Measurements from ENCODE around the gene PSMG1. TPM values are rescaled to one million over a fixed set of nuclear protein-coding genes. Genes with fewer than 3 reads are reported as not detected.

Gene PSMG1
- total RNA-seq, 1 donor from 2014 or later, result 18.2 TPM

- ATAC-seq, result no peak
- intact Hi-C loops (cut with DNase I), result no loop called here
- DNase-seq (ENCODE audit: low spot score), result no peak
These were observed 10.1 kb upstream of the PSMG1 start for GRCh38 chr21:39193380-39193779.

DNA sequence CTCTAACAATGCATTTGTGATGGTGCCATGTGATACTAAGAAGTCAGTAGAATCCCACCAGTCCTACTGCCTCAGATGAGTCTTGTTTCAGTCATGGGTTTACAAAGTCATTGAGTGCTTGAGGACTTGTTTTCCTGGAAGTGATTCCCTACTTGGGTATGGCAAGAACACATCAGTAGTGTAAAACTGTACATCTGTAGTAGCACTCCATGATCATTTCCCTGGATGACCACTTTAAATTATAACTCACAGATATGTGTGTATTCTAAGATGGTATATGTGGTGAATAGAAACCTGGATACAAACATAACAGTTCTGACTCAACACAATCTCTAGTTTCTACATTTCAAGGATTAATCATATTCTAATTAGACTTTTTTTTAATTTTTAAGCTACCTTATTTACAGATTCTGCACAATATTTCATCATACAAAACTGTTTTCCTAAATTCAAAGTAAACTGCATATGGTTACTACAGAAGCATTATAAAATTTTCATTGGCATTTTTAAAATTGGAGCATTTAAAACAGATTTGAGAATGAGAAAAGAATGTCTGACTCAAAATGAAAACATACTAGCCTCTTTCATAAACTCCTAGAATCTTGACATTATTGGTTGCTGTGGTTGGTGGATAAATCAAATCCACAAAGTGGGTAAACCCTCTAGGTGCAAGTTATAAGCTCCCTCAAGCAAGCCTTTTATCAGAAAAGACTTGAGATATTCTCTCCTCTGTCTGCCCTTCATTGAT lies 6.8 kb upstream of the PSMG1 start:
- intact Hi-C loops (cut with DNase I), result loop anchor here (10.0 kb wide), 1 partner anchor 195 kb away; a partner anchor contains a TSS

GRCh38 chr21:39188521-39189139 lies 5.4 kb upstream of the PSMG1 start:
- intact Hi-C loops (cut with DNase I), result loop anchor here (10.0 kb wide), 1 partner anchor 196 kb away; a partner anchor contains a TSS
- no peak for ATAC-seq
- DNase-seq (ENCODE audit: low spot score), result no peak

More for the DNA sequence above, 6.8 kb upstream of the PSMG1 start:
- DNase-seq (ENCODE audit: low spot score) (no peak), ATAC-seq (no peak)

- ATAC-seq, result no peak
- intact Hi-C loops (cut with DNase I), result loop anchor here (10.0 kb wide), 1 partner anchor 198 kb away; a partner anchor contains a TSS
- DNase-seq (ENCODE audit: low spot score), result no peak
These were observed 3.9 kb upstream of the PSMG1 start for GRCh38 chr21:39187141-39187540.

- intact Hi-C loops (cut with DNase I), result loop anchor here (10.0 kb wide), 1 partner anchor 198 kb away; a partner anchor contains a TSS
- DNase-seq (ENCODE audit: low spot score) (no peak), ATAC-seq (no peak)
These were observed 3.4 kb upstream of the PSMG1 start for GRCh38 chr21:39186676-39187075.

DNA sequence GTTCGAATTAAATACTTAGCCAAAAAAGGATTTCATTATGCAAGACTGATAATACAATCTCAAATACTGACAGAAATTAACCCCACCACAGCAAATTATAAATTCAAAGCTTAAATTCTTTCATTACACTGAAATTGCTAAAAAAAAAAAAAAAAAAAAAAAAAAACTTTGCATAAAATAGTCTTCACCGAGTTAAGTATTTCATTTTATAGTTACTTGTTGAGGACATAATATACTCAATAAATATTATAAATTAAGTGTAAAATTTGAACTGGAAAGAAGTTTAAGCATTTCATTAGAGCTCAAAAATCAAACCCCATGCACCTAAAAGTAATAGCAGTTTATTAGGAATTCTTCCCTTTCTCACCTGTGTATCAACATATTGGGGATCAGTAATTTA lies 1.9 kb upstream of the PSMG1 start:
- ATAC-seq (no peak), DNase-seq (ENCODE audit: low spot score) (no peak)
- intact Hi-C loops (cut with DNase I), result loop anchor here (10.0 kb wide), 1 partner anchor 200 kb away; a partner anchor contains a TSS

DNA sequence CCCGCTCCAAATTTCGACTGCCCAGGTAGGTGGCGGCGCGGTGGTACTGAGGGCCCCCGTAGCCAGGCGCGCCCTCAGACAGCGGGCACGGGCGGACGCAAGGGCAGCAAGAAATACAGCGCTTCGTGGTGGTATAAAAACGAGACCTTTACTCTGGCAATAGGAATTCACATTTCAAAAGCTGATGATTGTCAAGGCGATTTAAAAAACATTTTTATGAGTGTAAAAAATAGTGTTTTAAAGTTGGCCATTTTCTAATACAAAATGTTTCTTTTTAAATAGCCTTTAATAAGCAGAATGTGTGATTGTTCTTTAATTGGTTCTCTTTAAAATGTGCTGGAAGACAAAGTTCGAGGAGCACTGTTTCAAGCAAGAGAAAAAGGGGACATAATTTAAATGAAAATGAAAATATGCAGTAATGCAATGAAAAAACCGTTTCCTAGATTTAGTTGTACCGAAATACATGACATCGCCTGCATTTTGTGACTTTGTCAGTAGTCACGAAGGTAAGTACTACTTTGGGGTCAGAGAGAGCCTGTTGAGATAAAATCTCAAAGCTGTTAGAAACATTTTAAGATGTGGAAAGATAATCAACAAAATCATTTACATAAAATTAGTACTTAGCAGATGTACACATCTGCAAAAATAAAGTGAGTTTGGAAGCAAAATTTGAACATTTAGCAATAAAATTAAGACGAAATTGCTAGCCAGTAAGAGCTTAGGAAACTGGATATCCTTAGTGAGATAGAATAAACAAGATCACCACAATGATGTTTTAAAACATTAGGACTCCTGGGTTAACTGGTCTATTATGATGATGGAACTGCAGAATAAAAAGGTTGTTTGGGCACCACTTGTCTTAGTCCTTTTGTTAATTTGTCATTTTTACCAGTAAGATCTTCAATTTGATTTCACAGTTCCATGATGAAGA lies 1.1 kb upstream of the PSMG1 start:
- DNase-seq (ENCODE audit: low spot score) (no peak), ATAC-seq (no peak)
- intact Hi-C loops (cut with DNase I), result loop anchor here (10.0 kb wide), 1 partner anchor 200 kb away; a partner anchor contains a TSS

- peak; percentile 1 for ATAC-seq
- intact Hi-C loops (cut with DNase I), result loop anchor here (10.0 kb wide), 1 partner anchor 202 kb away; a partner anchor contains a TSS
- no peak for DNase-seq (ENCODE audit: low spot score)
These were observed 573 bp downstream of the PSMG1 start for GRCh38 chr21:39182484-39183271.

- DNase-seq (ENCODE audit: low spot score), result no peak
- intact Hi-C loops (cut with DNase I), result loop anchor here (10.0 kb wide), 1 partner anchor 203 kb away; a partner anchor contains a TSS
- no peak for ATAC-seq
These were observed 1.2 kb downstream of the PSMG1 start for GRCh38 chr21:39182016-39182415.

- DNase-seq (ENCODE audit: low spot score) (no peak), ATAC-seq (no peak)
- intact Hi-C loops (cut with DNase I), result loop anchor here (10.0 kb wide), 1 partner anchor 203 kb away; a partner anchor contains a TSS
These were observed 1.9 kb downstream of the PSMG1 start for GRCh38 chr21:39181205-39181818.

GRCh38 chr21:39180429-39181019 lies 2.7 kb downstream of the PSMG1 start:
- ATAC-seq, result no peak
- intact Hi-C loops (cut with DNase I), result loop anchor here (10.0 kb wide), 1 partner anchor 204 kb away; a partner anchor contains a TSS
- no peak for DNase-seq (ENCODE audit: low spot score)

- no peak for ATAC-seq
- intact Hi-C loops (cut with DNase I), result no loop called here
- DNase-seq (ENCODE audit: low spot score), result no peak
These were observed 4.8 kb downstream of the PSMG1 start for GRCh38 chr21:39178421-39178820.

DNA sequence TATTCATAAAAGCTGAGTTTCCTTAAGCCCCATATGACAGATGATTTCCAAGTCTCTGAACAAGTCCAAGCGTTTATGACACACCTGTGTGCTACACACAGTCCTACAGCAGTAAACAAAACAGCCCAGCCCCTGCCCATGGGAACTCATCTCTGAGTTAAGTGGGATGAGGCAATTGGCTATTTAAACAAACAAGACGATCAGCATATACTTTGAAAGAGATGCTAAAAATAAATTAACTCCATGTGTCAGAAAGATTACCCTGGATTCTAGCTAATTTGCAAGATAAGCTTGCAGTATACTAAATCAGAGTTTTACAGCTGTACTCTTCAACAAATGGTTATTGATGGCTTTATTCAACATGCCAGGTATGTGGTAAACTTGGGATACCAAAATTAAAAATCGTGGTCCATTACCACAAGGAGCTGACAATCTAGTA lies 7.0 kb downstream of the PSMG1 start:
- DNase-seq (ENCODE audit: low spot score) (no peak), ATAC-seq (no peak)
- intact Hi-C loops (cut with DNase I), result no loop called here

DNA sequence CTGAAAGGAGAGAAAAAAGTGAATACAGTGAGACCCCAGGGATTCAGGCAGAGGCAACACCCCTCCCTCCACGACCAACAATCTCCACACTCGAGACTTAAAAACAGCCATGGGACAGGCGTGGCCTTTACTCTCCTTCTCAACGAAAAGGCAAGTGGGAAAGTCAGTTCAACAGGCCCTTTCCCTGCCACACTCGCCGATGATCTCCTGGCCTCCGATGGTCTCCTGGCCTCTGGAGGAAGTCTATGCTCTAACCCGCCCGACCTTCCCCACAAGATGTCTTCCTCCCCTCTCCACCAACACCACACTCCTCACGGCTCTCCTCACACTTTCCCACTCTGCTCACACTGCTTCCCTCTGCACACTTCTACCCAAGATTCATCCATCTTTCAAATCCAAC lies 7.6 kb downstream of the PSMG1 start:
- peak; percentile 44 for ATAC-seq

DNA sequence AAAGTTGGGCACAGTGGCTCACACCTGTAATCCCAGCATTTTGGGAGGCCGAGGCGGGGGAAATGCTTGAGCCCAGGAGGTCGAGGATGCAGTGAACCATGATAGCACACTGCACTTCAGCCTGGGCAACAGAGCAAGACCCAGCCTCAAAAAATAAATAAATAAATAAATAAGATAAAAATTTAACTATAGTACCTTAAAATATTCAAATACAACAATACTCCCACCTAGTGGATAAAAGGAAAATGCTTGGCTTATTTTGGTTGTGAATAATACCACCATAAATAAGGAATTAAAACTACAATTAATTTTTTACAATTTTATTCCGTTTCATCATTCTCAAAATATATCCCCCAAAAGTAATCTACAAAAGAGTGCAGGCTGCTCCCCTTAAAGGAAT lies 8.1 kb downstream of the PSMG1 start:
- ATAC-seq, result no peak
- no peak for DNase-seq (ENCODE audit: low spot score)
- intact Hi-C loops (cut with DNase I), result no loop called here

More for the DNA sequence above, 7.6 kb downstream of the PSMG1 start:
- DNase-seq (ENCODE audit: low spot score), result no peak
- intact Hi-C loops (cut with DNase I), result no loop called here

DNA sequence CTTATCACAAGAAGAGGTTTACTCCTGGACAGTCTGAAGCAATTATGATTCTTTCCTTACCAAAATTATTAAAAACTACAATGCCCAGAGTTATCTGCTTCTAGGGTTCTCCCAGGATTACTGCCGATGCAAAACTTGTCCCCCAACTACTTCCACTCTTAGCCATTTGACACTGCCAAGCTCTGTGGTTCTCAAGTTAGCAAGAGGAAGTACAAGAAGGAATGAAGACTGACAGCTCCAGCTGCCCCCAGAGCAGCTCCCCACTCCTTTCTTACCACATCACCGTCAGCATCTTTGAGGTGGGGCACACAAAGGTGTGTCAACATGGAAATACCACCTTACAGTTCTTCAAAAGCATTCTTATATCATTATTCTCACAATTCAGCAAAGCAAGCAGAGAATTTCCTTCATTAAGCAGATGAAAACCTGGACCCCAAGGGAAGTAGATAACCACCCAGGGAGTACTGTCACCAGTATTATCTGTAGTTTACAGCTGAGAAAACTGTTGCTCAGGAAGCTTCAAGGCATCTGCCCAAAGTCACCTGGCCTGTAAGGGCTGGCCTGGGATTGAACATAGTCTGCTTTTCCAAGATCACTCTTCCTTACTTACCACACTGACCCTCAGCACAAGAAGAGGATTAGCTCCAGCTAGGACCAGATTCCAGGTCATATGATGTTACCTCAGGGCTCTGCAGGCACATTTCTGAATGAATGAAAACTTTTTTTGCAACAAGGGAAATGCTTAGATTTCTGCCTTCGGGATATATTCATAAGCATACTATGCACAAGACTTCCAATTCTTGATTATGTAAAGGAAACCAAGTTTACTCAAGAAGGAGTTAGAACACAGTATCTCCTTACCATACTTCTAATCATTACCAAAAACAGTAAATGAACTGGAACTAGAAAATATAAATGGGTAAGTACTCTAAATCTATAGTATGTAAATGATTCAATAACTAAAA lies 9.3 kb downstream of the PSMG1 start:
- ATAC-seq (no peak), DNase-seq (ENCODE audit: low spot score) (no peak)
- intact Hi-C loops (cut with DNase I), result no loop called here

All from sciatic nerve (tissue), 2 donors.